HG03066 (cell line): ENCODE results near the gene DLL4.
"Not testable (repeated sequence)": the region's sequence is repeated elsewhere in the genome, so short reads cannot be mapped to it uniquely, and the experiment has no call there.

Experiments used
- ATAC-seq: cut with Tn5 transposase; IDR thresholded peaks from one replicate; pipeline ENCODE4 v1.9.1; 2021; ENCODE audit warnings: low read depth; ENCODE audit not compliant: unreplicated experiment

The DLL4 gene

DNA sequence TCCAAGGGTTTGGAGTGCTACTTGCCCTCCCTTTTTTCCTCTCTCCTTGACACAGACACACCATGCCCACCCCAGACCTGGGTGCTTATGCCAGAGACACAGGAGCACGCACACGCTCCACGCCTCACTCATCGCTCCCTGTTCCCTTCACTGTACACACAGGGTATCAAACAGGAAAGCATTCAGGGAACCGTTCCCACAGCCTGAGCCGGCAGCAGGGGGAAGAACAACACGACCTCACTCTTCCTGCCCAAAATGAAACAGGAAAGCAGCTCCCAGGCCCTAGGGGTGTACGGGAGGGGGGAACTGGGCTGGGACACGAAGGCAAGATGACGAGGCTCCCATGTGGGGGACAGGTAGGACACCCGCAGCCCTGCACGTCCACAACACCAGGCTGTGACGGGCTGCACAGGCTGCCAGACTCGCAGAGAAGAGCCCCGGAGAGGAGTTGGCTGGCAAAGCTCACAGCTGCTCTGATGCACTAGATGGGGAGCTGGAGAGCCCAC is 11.2 kb downstream of the DLL4 start:
- no peak for ATAC-seq

DNA sequence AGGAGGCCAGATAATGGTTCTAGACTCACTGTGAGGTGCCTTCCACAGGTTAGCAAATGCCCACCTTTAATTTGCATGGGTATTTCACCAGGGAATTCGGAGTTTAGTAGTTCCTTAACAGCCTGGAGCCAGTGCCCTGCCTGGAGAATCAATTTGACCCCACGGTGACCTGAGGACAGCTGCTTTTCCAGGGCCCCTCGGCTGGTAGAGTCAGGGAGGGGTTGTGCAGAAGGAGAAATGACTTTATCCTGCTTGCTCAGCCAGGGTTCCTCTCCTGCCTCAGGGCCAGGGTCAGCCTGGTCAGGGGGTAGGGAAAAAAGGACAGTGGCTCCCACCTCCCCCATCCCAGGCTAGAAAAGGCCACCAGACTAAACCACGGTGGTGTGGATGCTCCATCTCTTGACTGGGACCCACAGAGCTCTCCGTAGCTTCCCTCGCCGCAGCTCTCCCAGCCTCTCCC is 12.0 kb downstream of the DLL4 start:
- ATAC-seq, result no peak

DNA sequence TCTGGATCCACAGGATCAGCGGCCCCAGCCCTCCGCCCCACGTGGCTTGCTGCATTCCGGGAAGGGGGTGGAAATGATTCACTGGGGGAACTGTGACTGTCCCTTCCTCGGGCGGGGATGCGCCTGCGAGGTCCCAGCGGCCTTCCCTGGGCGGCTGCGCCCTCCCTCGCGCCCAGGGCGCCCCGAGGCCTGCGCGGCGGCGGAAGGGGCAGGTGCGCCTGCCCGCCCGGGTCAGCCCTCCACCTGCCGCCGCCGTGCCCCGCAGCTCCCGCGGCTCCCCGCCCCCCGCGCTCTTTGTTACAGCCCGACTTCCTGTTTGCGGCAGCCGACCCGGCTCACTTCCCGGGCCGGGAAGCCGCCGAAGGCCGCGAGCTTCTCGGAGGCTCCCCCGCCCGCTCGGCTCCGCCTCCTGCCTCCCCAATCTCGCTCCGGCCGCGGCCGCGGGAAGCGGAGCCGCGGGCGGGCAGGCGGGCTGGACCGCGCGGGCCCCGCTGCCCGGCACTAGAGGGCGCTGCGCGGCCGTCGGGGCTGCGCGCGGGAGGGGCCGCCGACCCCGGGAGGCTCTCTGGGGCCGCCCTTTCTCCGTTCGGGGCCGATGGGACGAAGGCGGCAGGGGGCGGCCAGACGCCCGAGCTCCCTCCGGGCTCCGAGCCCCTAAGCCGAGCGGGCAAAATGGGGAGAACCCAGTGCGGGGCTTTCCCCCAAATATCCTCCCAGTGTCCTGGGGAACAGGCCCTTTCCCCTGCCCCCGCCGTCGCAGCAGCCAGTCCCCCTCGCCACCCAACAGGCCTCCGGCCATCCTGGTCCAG is 12.6 kb downstream of the DLL4 start:
- ATAC-seq, result peak; percentile 73

DNA sequence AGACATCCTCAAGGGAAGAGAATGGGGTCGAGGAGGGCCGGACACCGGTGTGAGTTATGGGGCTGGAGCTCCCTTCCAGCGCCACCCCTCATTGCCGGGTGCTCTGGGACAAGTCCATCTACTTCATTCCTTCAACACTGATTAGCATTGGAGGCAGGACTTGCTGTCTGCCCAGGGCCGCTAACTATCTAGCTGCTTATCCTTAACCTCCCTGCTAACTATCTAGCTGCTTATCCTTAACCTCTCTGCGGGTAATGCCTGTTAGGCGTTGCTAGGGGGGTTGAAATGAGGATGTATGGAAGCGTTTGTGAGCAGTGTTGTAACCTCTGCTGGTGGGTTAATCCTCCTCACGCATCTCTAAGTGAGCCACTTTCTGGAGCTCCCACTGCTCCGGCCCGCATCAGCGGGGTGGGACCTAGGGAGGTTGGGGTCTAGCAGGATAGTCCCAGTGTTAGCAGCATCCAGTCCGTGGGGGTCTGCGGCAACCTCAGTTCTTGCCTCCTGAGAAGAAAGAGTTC is 13.3 kb downstream of the DLL4 start:
- ATAC-seq, result no peak

- ATAC-seq, result no peak
These were observed 13.7 kb downstream of the DLL4 start for GRCh38 chr15:40942878-40943277.

- no peak for ATAC-seq
These were observed 14.7 kb downstream of the DLL4 start for GRCh38 chr15:40943764-40944365.

DNA sequence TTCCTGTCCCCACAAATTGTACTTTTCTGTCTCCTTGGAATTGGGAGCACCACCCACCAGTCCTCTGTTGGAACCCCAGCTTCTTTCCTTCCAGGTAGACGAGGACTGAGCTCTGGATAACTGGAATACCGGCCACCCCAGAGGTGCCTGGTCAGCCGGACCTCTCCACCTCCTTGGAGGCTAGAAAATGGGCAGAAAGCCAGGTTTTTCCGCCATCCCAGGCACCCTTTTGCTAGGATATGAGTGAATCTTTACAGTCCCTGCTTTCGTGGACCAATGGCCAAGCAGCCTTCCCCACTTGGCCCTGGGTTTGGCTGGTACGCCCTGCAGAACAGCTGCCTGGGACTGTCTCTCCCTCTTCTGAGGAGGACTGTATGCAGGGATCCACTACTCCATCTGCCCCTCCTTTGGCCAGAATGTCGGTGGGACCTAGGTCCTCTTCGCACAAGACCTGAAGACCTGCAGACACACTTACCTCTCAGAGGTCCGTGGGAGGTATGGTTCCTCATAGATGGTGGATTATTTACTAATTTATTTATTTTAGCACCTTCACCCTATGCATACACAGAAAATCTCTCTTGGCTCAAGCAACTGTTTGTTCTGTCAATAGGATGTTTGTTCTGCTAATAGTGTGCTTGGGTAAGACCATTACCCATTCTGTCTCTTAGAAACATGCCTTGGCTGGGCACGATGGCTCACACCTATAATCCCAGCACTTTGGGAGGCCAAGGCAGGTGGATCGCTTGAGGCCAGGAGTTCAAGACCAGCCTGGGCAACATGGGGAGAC is 15.6 kb downstream of the DLL4 start:
- no peak for ATAC-seq

DNA sequence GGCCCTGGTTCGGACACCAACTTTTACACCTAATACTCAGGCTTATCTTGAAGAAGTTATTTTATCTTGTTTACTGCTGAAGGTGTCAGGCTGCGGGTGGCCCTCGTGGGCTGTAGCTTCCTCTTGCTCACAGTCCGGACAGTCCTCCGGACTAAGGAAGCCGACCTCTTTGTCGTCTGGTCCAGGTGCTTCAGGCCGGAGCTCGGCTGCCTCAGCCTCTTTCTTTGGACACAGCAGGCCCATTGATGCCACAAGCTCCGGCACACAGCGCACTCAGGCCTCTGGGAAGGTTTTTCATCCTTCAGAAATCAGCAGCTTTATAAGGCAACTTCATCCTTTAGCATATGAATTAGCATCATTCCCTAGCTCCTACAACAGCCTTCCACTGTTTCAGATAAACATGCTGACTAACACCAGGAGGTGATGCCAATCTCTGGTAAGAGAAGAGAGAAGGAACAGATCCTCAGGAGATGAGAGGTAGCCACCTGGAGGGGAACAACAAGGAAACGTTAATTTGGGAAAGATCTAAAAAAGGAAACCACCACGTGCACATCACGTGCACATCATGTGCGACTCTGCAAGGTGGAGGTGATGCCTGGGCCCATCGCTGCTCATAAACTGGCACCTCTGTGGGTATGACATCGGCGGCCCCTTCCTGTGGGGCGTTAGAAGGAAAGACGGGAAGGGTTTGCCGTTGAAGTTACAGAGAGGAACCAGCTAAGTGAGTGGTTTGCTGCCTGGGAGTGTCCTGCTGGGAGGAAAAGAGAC is 19.8 kb downstream of the DLL4 start:
- ATAC-seq, result no peak

DNA sequence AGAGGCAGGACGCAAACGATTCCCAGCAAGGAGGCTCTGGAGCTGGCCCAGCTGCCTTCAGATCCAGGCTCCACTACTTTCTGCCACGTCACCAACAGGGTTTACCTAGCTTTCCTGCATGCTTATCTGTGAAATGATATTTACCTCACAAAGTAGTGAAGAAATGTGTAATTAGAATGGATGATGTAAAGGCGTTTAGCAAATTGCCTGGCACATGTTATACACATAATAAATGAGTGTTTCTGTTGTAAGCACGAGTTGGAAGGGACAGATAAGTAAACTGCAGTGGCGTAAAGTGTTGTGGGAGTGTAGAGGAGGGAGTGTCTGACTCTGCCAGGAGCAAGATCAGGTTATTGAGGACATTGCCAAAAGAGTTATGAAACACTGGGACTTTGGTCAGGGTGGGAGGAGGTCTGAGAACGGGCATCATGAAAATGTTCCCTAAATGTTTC is 20.6 kb downstream of the DLL4 start:
- no peak for ATAC-seq

DNA sequence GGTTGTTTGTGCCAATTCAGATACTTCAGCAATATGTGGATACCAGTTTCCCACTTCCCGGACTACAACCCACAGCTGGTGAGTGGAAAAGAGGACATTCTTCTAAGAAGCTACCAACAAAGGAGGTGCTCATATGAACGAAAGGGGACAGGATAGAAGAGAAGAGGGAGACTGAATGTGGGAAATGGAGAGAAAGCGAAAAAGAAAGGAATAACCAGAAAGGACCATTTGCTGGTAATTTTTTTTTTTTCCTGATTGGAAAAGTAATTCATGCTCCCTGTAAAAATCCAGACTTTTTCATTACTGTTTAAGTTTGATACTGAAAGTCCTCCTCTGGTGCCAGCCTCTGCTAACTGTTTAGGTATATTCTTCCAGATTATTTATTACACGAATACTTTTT is 22.6 kb downstream of the DLL4 start:
- no peak for ATAC-seq

GRCh38 chr15:40952301-40952900 is 23.3 kb downstream of the DLL4 start:
- ATAC-seq, result no peak

GRCh38 chr15:40952901-40953712 is 24.0 kb downstream of the DLL4 start, which contains the start of gene CHAC1:
Gene CHAC1 (plus strand): TSS chr15:40953471. CDS start chr15:40953584, 113 bp downstream.
- peak; percentile 96 for ATAC-seq

- peak; percentile 3 for ATAC-seq
These were observed 24.6 kb downstream of the DLL4 start for GRCh38 chr15:40953713-40954074.

- ATAC-seq, result not testable (repeated sequence)
These were observed 25.2 kb downstream of the DLL4 start for GRCh38 chr15:40954158-40954848.

GRCh38 chr15:40955141-40955903 is 26.2 kb downstream of the DLL4 start:
- no peak for ATAC-seq

DNA sequence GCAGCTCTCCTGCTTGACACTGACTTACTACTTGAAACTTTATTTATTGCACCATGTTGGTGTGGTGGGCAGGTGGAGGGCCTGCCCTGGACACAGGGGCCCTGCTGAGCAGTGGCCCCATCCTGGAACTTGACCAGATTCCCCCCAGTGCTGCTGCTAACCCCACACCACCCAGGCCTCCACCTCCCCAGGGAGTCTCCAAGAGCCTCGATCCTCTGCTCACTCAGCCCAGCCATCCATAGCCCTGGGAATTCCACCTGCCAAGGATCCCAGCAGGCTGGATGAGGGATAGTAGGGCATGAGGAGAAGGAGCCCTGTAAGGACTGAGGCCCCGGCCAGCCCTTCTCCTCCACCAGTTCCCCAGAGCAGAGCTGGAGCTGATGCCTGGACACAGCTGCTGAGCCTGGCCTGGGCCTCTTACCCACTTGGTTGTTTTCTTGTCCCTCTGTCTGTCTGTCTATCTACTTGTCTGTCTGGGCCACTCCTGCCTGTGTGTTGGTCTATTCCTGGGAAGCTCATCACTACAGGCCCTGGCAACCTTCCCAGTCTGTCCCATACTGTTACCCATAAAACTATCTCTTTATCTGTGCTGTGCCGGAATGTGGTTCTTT is 26.9 kb downstream of the DLL4 start:
- no peak for ATAC-seq

- no peak for ATAC-seq
These were observed 27.4 kb downstream of the DLL4 start for GRCh38 chr15:40956541-40956982.
